H54 (cell line): Measurements from ENCODE around the gene PLEKHA6.
A peak's percentile ranks its signal among the peaks of the same experiment; 100 is the strongest.

ENCODE experiments used
- DNase-seq: peaks from one replicate; pipeline ENCODE4 v3.0.0; 2011; ENCODE audit warnings: low spot score, mixed read lengths; ENCODE audit not compliant: insufficient read length
- FAIRE-seq: peaks from 3 replicates; lab custom pipeline; 2011; peaks lifted over from hg19 to GRCh38; lab: Jason Lieb, UNC
- POLR2A ChIP-seq: IDR thresholded peaks from 2 replicates; pipeline ENCODE4 v1.6.1; 2011; ENCODE audit warnings: low read depth, mild to moderate bottlenecking, low read length

Gene PLEKHA6

DNA sequence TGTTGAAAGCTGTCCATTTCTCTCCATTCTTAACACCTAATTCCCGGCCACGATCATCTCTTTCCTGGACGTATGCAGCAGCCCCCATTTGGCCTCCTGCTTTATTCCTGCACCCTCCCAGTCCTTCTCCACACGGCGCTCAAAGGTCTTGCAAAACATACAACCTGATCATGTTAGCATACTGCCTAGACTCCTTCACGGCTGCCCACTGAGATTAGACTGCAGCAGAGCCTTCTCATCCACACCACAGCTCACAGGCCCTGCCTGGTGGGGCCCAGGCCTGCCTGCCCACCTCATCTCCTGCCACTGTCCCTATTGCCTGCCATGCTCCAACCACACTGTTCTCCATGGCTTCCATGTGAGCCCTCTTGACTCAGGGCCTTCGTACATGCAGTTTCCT lies 148.7 kb downstream of the PLEKHA6 start:
- TF ChIP-seq POLR2A, result no peak
- DNase-seq (no peak), FAIRE-seq (no peak)

DNA sequence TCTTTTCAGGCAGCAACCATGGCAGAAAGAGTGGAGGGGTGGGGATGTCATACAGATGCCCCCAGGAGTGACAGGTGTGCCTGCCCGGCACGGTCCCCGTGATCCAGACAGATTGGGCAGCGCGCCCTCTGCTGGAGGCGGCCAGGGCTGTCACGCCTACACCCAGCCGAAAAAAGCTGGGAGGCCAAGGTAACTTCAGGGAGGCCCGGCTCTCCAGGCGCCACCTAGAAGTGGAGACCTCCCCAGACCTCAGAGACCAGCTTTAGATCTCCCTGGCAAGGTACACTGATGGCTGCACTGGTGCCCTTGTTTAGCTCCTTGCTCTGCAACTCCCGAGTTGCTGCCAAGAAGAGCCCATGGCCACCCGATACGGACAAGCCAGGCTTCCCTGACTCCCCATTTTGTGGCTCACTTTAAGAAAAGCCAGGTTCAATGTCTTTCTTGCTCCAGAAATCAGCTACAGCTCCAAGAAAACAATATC lies 152.6 kb downstream of the PLEKHA6 start:
- peak; percentile 73 for DNase-seq
- no peak for FAIRE-seq
- TF ChIP-seq POLR2A, result 0 out of 2 replicates have a peak, but pooled peaks have one; percentile 13

DNA sequence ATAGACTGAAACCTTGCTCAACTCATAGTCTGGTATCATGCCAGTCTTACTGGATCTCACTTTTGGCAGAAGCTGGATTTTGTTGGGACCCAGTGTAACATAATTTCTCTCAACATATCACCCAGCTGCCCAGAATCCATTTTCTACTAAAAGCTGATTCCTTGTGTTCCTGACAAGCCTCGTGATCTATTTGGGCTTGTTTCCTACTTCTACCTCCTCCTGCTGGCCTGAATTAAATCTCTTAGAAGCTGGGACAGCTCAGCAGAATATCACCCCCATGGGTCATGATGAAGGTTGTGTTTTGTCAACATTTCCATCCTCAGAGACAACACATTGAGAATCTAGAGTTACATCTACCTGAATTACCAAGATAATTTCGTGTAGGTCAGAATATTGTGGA lies 153.6 kb downstream of the PLEKHA6 start:
- no peak for FAIRE-seq
- TF ChIP-seq POLR2A, result no peak
- DNase-seq, result no peak

DNA sequence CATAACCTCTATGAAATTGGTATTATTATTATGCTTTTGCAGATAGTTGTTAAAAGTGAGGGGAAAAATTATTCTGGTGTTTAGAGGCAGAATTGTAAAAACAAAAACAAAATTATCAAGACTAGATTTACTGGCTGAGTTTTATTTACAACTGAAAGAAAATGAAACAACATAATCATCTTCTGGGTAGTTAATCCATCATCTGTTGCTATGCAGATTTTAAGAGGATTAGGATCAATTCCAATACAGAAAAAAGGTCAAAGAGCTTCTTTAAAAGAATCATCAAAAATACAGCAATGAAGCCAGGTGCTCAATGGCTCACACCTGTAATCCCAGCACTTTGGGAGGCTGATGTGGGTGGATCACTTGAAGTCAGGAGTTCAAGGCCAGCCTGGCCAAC lies 154.2 kb downstream of the PLEKHA6 start:
- no peak for TF ChIP-seq POLR2A
- no peak for DNase-seq
- FAIRE-seq, result no peak

DNA sequence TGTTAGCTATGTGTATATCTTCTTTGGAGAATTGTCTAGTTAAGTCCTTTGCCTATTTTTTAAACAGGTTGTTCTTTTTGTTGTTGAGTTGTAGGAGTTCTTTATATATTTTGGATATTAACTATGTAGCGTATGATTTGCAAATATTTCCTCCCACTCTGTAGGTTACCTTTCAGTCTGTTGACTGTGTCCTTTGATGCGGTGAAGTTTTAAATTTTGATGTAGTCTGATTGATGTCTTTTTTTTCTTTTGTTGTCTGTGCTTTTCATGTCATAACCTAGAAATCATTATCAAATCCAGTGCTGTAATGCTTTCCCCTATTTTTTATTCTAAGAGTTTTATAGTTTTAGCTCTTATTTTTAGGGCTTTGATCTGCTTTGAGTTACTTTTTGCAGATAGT lies 154.8 kb downstream of the PLEKHA6 start:
- TF ChIP-seq POLR2A, result no peak
- DNase-seq (no peak), FAIRE-seq (no peak)

DNA sequence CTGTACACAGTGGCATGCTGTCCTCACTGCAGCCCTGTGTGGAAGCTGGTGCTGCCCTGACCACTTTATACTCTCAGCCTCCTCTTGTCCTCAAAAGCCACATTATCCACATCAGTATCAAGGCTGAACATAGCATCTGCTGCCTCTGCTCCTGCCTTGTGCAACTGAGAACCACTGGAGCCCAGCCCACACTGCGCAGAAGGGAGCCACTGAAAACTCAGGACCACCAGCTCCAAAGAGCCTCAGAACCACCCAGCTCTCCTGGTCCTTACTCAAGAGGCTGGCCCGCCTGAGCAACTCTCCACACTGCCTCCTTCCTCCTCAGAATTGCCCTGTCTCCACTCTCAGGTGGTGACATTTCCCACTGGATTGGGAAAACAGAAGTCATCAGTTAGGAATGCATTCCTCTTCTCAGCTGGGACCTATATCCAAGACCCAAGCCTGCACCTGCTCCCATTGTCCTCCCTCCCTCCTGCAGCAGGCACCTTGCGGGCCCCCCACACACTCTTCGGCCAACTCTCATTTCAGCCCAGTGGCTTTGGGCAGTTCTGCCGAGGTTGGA lies 156.4 kb downstream of the PLEKHA6 start:
- no peak for DNase-seq
- no peak for FAIRE-seq
- no peak for TF ChIP-seq POLR2A

DNA sequence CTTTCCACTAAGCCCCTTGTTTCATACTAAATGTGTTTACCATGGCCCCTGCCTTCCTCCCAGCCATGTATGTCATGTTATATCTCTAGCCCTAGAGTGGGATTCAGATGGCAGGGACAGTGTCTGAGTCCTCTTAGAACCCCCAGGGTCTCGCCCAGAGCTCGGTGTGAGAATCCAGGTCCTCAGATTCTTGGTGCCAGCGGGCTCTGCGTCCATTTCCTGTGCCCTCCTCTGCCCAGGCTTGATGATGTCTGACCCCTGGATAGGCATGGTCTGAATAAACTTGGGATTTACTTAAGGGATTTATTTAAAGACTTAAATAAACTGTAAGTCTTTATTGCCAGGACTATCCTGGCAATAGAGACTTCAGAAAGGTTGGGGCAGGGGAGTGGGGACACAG lies 157.2 kb downstream of the PLEKHA6 start:
- TF ChIP-seq POLR2A, result no peak
- no peak for FAIRE-seq
- no peak for DNase-seq

DNA sequence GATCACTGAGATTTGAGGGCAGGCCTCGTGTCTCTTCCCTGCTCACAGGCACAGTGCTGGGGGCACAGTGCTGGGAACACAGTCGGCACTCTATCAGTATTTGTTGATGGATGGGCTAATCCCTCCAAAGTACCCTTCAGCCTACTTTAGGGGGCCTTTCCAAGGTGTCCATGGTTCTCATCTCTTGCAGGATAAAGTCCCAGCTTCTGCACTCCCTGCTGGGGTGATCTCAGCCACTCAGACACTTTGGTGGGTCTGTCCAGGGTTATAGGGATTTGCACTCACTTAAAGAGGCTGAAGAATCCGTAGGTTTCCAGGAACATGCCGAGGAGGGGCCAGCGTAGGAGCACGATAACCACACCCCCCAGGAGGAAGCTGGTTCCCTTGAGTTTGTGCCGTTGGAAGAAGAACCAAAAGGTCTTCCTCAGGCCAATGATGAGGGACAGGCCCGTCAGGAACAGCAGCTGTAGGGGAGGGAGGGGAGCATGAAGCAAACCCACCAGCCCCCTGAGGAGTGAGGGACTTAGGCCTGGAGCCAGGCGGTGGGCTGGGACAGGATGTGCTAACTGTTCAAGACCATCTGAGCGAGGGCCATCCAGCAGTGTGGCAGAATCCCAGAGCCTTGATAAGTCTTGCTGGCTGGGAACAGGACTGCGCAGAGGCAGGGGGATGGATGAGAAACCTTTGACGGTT lies 158.2 kb downstream of the PLEKHA6 start:
- no peak for TF ChIP-seq POLR2A
- DNase-seq, result no peak

DNA sequence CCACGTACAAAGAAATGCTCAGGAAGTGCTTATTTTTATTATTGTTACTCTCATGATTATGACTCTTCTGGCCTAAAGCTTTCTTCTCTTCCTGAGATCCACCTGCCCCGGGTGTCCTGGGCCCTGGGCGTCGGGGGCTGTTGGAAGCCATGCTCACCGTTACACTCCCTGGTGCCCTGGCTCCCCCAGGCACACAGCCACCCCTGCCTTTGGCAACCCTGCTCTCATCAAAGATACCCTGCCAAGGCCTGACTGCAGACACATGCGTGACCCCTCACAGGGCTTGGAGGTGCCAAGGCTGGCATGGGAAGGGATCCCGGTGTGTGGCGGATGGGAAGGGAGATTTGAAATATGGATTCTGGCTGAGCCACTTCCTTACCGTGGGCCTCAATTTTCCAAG lies 160.2 kb downstream of the PLEKHA6 start:
- DNase-seq, result no peak
- no peak for FAIRE-seq
- TF ChIP-seq POLR2A, result no peak

More for the DNA sequence above, 158.2 kb downstream of the PLEKHA6 start:
- FAIRE-seq, result no peak

DNA sequence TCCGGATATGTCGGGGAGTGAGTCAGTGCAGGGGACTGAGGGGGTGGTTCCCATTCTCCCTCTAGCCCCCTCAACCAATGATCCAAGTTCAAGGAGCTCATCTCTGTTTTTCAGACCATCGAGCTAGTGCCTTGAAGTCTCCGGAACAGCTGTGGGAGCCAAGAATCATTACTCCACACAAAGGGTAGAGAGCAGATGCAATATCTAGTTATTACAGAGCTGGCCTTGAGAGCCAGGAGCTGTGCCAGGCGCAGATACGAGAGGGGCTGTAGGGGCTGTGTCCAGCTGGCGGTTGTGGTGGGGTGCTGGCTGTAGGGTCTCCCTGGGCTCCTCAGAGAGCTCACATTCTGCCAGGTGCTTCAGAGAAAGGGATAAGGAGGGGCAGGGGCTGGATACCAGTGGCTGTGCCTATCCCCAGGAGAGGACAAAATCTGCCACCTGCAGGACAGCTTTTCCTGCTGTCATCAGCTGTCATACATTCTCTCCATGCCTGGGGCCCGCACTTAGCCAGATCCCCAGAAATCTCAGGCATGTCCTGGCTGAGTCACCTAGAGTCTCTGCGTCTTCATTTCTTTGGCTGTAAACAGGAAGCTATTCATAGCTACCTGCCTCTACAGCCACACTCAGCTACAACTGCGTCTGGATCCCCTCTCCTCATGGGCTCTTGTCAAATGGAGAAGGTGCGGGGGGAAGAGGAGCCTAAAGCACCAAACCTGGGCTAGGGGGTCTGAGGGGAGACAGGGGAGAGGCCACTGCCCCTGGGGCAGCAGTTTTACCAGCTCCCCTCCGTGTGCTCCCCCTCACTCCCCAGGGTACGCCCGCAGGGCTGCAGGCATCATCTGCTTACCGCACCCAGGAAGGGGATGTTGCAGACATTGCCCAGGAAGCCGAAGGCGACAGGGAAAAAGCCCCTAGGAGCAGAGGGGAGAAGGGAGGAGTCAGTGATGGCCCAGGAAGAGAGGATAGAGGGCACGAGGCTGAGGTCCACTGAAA lies 161.1 kb downstream of the PLEKHA6 start:
- TF ChIP-seq POLR2A, result no peak
- DNase-seq (peak; percentile 85), FAIRE-seq (no peak)

DNA sequence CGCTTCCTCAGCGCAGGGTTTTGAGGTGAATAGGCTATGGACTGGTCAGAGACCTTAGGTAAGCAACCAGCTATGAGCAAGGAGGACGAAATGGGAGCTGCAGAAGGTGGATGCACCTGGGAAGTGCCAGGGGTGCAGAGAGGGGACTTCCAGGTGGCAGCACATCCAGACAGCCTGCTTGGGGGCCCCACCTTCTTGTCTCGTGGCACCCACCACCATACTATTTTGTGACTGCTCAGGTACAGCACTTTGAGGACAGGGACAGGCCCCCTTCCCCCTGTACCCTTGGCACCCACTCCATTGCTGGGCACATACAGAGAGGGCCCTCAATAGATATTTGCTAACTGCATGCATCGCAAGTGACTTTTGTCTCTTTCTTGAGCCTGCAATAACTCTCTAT lies 162.7 kb downstream of the PLEKHA6 start:
- no peak for FAIRE-seq
- TF ChIP-seq POLR2A, result no peak
- DNase-seq, result no peak

DNA sequence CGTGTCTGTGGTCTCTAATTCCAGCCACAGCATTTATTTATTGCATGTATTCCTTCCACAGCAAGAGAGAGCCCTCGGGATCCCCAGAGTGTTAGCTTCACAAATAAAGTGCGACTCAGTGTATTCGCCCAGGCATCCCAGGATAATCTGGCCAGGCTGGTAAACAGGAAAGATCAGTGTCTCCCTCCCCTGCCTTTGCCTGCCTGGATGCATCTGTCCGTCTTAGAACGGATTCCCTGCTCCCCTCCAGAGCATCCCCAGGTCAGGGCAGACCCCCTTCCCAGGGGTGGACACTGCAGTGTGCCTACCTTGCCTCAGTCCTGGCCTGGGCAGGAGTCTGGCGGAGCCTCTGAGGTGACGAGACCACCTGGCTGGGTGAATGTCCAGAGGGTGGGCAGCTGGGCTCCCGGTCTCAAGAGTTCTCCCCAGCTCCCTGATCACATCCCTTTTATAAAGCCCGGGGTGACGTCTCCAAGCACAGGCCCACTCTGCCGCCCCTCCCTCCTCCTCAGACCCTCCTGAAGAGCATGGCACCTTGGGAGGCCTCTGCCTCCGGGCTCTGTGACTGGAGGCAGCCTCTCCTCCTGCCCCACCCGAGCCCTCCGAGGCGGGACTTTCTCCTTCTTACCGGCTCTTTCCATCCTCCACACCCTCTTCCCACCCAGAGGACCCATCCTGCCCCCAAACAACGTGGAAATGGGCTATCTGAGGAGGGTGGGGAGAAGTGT lies 163.5 kb downstream of the PLEKHA6 start, which contains the start of gene KISS1:
Gene KISS1, minus strand, starts transcription at position 424 of the 728 bp plus-strand sequence. CDS start 3,615 bp downstream, outside the sequence.
- no peak for DNase-seq
- no peak for FAIRE-seq
- no peak for TF ChIP-seq POLR2A

DNA sequence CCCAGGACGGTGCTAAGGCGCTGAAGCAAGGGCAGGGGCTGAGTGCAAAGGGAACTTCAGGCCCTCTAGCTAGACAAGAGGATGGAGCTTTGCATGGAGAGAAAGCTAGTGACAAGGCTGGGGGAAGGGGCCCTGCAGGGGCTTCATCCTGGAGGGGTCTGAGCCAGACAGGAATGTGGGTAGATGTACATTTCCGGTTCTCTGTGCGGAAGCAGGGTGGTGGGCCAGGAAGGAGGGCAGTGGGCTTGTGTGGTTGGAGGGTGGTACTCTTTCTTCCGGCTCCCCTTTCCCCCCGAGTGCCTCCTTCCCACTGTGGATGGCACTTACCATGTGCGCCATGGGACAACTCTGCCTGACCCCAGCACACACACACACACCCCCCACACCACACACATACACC lies 165.0 kb downstream of the PLEKHA6 start:
- DNase-seq (no peak), FAIRE-seq (no peak)
- TF ChIP-seq POLR2A, result no peak
